Measurements from ENCODE around the gene MRPS27. TPM values are rescaled to one million over a fixed set of nuclear protein-coding genes. Genes with fewer than 3 reads are reported as not detected.
"Not testable (repeated sequence)": the region's sequence is repeated elsewhere in the genome, so short reads cannot be mapped to it uniquely, and the experiment has no call there.

MRPS27 gene
- total and polyA plus RNA-seq, 9 donors: 37.0 to 46.6 (median 41.9) TPM

- no CpG with 5 or more reads among the region's 7 CpGs for WGBS (ENCODE audit: insufficient coverage)
- H3K9me3 ChIP-seq (replicated peaks; ENCODE audit: control insufficient read depth, low read depth, low read length): no peaks in the 10 kb centered on the region
- no peak overlapping the region for H3K4me3 ChIP-seq (ENCODE audit: low read length)
- H3K27ac ChIP-seq (ENCODE audit: low read length): no peak overlapping the region
- no peaks in the 10 kb centered on the region for H3K27me3 ChIP-seq (ENCODE audit: control insufficient read depth, insufficient read depth, low read length)
- no peak for DNase-seq
- peaks cover 10% of the 10 kb centered on the region for H3K36me3 ChIP-seq (ENCODE audit: control insufficient read depth, insufficient read depth, low read length)
- peaks cover 31% of the 10 kb centered on the region for H3K4me1 ChIP-seq (ENCODE audit: control insufficient read depth, insufficient read depth, low read length)
Measured at GRCh38 chr5:72183101-72183520, 136.9 kb downstream of the MRPS27 start.

GRCh38 chr5:72182686-72183085, 137.4 kb downstream of the MRPS27 start:
- Histone ChIP-seq H3K27me3 (ENCODE audit: control insufficient read depth, insufficient read depth, low read length) (no peaks in the 10 kb centered on the region), H3K4me3 (ENCODE audit: low read length) (no peak overlapping the region), H3K9me3 (replicated peaks; ENCODE audit: control insufficient read depth, low read depth, low read length) (no peaks in the 10 kb centered on the region), H3K27ac (ENCODE audit: low read length) (no peak overlapping the region), H3K36me3 (ENCODE audit: control insufficient read depth, insufficient read depth, low read length) (peaks cover 6% of the 10 kb centered on the region), H3K4me1 (ENCODE audit: control insufficient read depth, insufficient read depth, low read length) (peaks cover 31% of the 10 kb centered on the region)
- no peak for DNase-seq
- 75% methylated on average over 4 of the region's 7 CpGs for WGBS (ENCODE audit: insufficient coverage)

GRCh38 chr5:72180925-72181324, 139.1 kb downstream of the MRPS27 start:
- DNase-seq: no peak
- Histone ChIP-seq H3K36me3 (ENCODE audit: control insufficient read depth, insufficient read depth, low read length) (peaks cover 9% of the 10 kb centered on the region), H3K27ac (ENCODE audit: low read length) (no peak overlapping the region)

GRCh38 chr5:72179816-72180440, 140.1 kb downstream of the MRPS27 start:
- WGBS (ENCODE audit: insufficient coverage): 85% methylated on average over 11 of the region's 11 CpGs

More at GRCh38 chr5:72180925-72181324, 139.1 kb downstream of the MRPS27 start:
- Histone ChIP-seq H3K27me3 (ENCODE audit: control insufficient read depth, insufficient read depth, low read length) (no peaks in the 10 kb centered on the region), H3K4me3 (ENCODE audit: low read length) (no peak overlapping the region), H3K9me3 (replicated peaks; ENCODE audit: control insufficient read depth, low read depth, low read length) (no peaks in the 10 kb centered on the region), H3K4me1 (ENCODE audit: control insufficient read depth, insufficient read depth, low read length) (peaks cover 22% of the 10 kb centered on the region)
- 61% methylated on average over 3 of the region's 4 CpGs for WGBS (ENCODE audit: insufficient coverage)

GRCh38 chr5:72179028-72179815, 140.8 kb downstream of the MRPS27 start:
- Histone ChIP-seq H3K27me3 (ENCODE audit: control insufficient read depth, insufficient read depth, low read length) (no peaks in the 10 kb centered on the region), H3K9me3 (replicated peaks; ENCODE audit: control insufficient read depth, low read depth, low read length) (no peaks in the 10 kb centered on the region), H3K4me1 (ENCODE audit: control insufficient read depth, insufficient read depth, low read length) (peaks cover 12% of the 10 kb centered on the region), H3K36me3 (ENCODE audit: control insufficient read depth, insufficient read depth, low read length) (peaks cover 11% of the 10 kb centered on the region), H3K27ac (ENCODE audit: low read length) (peak overlapping the region; percentile 65), H3K4me3 (ENCODE audit: low read length) (peak overlapping the region; percentile 13)
- 51% methylated on average over 24 of the region's 29 CpGs for WGBS (ENCODE audit: insufficient coverage)
- DNase-seq: peak; percentile 87

More at GRCh38 chr5:72179816-72180440, 140.1 kb downstream of the MRPS27 start:
- Histone ChIP-seq H3K27ac (ENCODE audit: low read length) (peak overlapping the region; percentile 65), H3K4me1 (ENCODE audit: control insufficient read depth, insufficient read depth, low read length) (peaks cover 14% of the 10 kb centered on the region), H3K27me3 (ENCODE audit: control insufficient read depth, insufficient read depth, low read length) (no peaks in the 10 kb centered on the region), H3K36me3 (ENCODE audit: control insufficient read depth, insufficient read depth, low read length) (peaks cover 9% of the 10 kb centered on the region), H3K4me3 (ENCODE audit: low read length) (peak overlapping the region; percentile 13), H3K9me3 (replicated peaks; ENCODE audit: control insufficient read depth, low read depth, low read length) (no peaks in the 10 kb centered on the region)
- DNase-seq: no peak

GRCh38 chr5:72177538-72177937, 142.5 kb downstream of the MRPS27 start:
- Histone ChIP-seq H3K27ac (ENCODE audit: low read length) (no peak overlapping the region), H3K27me3 (ENCODE audit: control insufficient read depth, insufficient read depth, low read length) (no peaks in the 10 kb centered on the region), H3K9me3 (replicated peaks; ENCODE audit: control insufficient read depth, low read depth, low read length) (no peaks in the 10 kb centered on the region), H3K36me3 (ENCODE audit: control insufficient read depth, insufficient read depth, low read length) (peaks cover 5% of the 10 kb centered on the region), H3K4me3 (ENCODE audit: low read length) (no peak overlapping the region), H3K4me1 (ENCODE audit: control insufficient read depth, insufficient read depth, low read length) (peaks cover 12% of the 10 kb centered on the region)
- no peak for DNase-seq
- no CpG with 5 or more reads among the region's 3 CpGs for WGBS (ENCODE audit: insufficient coverage)

- DNase-seq: no peak
- Histone ChIP-seq H3K4me3 (ENCODE audit: low read length) (no peak overlapping the region), H3K27me3 (ENCODE audit: control insufficient read depth, insufficient read depth, low read length) (no peaks in the 10 kb centered on the region), H3K36me3 (ENCODE audit: control insufficient read depth, insufficient read depth, low read length) (peaks cover 5% of the 10 kb centered on the region), H3K27ac (ENCODE audit: low read length) (no peak overlapping the region), H3K4me1 (ENCODE audit: control insufficient read depth, insufficient read depth, low read length) (no peaks in the 10 kb centered on the region), H3K9me3 (replicated peaks; ENCODE audit: control insufficient read depth, low read depth, low read length) (no peaks in the 10 kb centered on the region)
- 80% methylated on average over 2 of the region's 4 CpGs for WGBS (ENCODE audit: insufficient coverage)
Measured at GRCh38 chr5:72172786-72173185, 147.3 kb downstream of the MRPS27 start.

GRCh38 chr5:72171667-72172066, 148.4 kb downstream of the MRPS27 start:
- peaks cover 2% of the 10 kb centered on the region for H3K36me3 ChIP-seq (ENCODE audit: control insufficient read depth, insufficient read depth, low read length)
- H3K9me3 ChIP-seq (replicated peaks; ENCODE audit: control insufficient read depth, low read depth, low read length): no peaks in the 10 kb centered on the region
- no peaks in the 10 kb centered on the region for H3K27me3 ChIP-seq (ENCODE audit: control insufficient read depth, insufficient read depth, low read length)
- no peak overlapping the region for H3K27ac ChIP-seq (ENCODE audit: low read length)
- no peak for DNase-seq
- WGBS (ENCODE audit: insufficient coverage): 71% methylated on average over 2 of the region's 6 CpGs
- H3K4me1 ChIP-seq (ENCODE audit: control insufficient read depth, insufficient read depth, low read length): peaks cover 2% of the 10 kb centered on the region
- H3K4me3 ChIP-seq (ENCODE audit: low read length): no peak overlapping the region

GRCh38 chr5:72171181-72171580, 148.9 kb downstream of the MRPS27 start:
- H3K27me3 ChIP-seq (ENCODE audit: control insufficient read depth, insufficient read depth, low read length); H3K27ac ChIP-seq (ENCODE audit: low read length); H3K36me3 ChIP-seq (ENCODE audit: control insufficient read depth, insufficient read depth, low read length); H3K9me3 ChIP-seq (replicated peaks; ENCODE audit: control insufficient read depth, low read depth, low read length); H3K4me3 ChIP-seq (ENCODE audit: low read length); DNase-seq; H3K4me1 ChIP-seq (ENCODE audit: control insufficient read depth, insufficient read depth, low read length): not testable (repeated sequence)
- 84% methylated on average over 3 of the region's 3 CpGs for WGBS (ENCODE audit: insufficient coverage)

- Histone ChIP-seq H3K36me3 (ENCODE audit: control insufficient read depth, insufficient read depth, low read length) (peaks cover 2% of the 10 kb centered on the region), H3K27me3 (ENCODE audit: control insufficient read depth, insufficient read depth, low read length) (no peaks in the 10 kb centered on the region), H3K4me3 (ENCODE audit: low read length) (no peak overlapping the region), H3K4me1 (ENCODE audit: control insufficient read depth, insufficient read depth, low read length) (peaks cover 16% of the 10 kb centered on the region), H3K27ac (ENCODE audit: low read length) (no peak overlapping the region), H3K9me3 (replicated peaks; ENCODE audit: control insufficient read depth, low read depth, low read length) (no peaks in the 10 kb centered on the region)
- no CpG with 5 or more reads among the region's 2 CpGs for WGBS (ENCODE audit: insufficient coverage)
- DNase-seq: no peak
Measured at GRCh38 chr5:72170101-72170500, 149.9 kb downstream of the MRPS27 start.

All from muscle of leg (tissue), 11 donors.